ENCODE data around the gene DUOX1.

DUOX1 gene

GRCh38 chr15:45120081-45120972 lies 9.5 kb upstream of the DUOX1 start:
- TF ChIP-seq JUND (IDR thresholded peaks at IDR 0.05; ENCODE audit: low read depth) = no peak
- in situ Hi-C loops (cut with HindIII; ENCODE audit: low pct_unique_long_range_greater_than_20kb, low sequenced_read_pairs) = no loop called here
- DNase-seq (ENCODE audit: low read depth in 1 of 2, low spot score in 1 of 2) = no peak

GRCh38 chr15:45121020-45121419 lies 8.8 kb upstream of the DUOX1 start:
- no peak for TF ChIP-seq JUND (IDR thresholded peaks at IDR 0.05; ENCODE audit: low read depth)
- in situ Hi-C loops (cut with HindIII; ENCODE audit: low pct_unique_long_range_greater_than_20kb, low sequenced_read_pairs) = no loop called here
- no peak for DNase-seq (ENCODE audit: low read depth in 1 of 2, low spot score in 1 of 2)

GRCh38 chr15:45121706-45122417 lies 7.9 kb upstream of the DUOX1 start:
- TF ChIP-seq JUND (IDR thresholded peaks at IDR 0.05; ENCODE audit: low read depth) = no peak
- DNase-seq (ENCODE audit: low read depth in 1 of 2, low spot score in 1 of 2) = no peak
- in situ Hi-C loops (cut with HindIII; ENCODE audit: low pct_unique_long_range_greater_than_20kb, low sequenced_read_pairs) = no loop called here

- DNase-seq (ENCODE audit: low read depth in 1 of 2, low spot score in 1 of 2) = no peak
- in situ Hi-C loops (cut with HindIII; ENCODE audit: low pct_unique_long_range_greater_than_20kb, low sequenced_read_pairs) = no loop called here
These were observed 7.1 kb upstream of the DUOX1 start for GRCh38 chr15:45122719-45123118.

GRCh38 chr15:45123397-45123796 lies 6.4 kb upstream of the DUOX1 start:
- in situ Hi-C loops (cut with HindIII; ENCODE audit: low pct_unique_long_range_greater_than_20kb, low sequenced_read_pairs) = no loop called here
- peak; percentile 52 to 80 for DNase-seq (ENCODE audit: low read depth in 1 of 2, low spot score in 1 of 2)
- no peak for TF ChIP-seq JUND (IDR thresholded peaks at IDR 0.05; ENCODE audit: low read depth)

More at GRCh38 chr15:45122719-45123118, 7.1 kb upstream of the DUOX1 start:
- no peak for TF ChIP-seq JUND (IDR thresholded peaks at IDR 0.05; ENCODE audit: low read depth)

- in situ Hi-C loops (cut with HindIII; ENCODE audit: low pct_unique_long_range_greater_than_20kb, low sequenced_read_pairs) = no loop called here
- peak in 1 of 2 experiments; percentile 65 for DNase-seq (ENCODE audit: low read depth in 1 of 2, low spot score in 1 of 2)
- TF ChIP-seq JUND (IDR thresholded peaks at IDR 0.05; ENCODE audit: low read depth) = no peak
These were observed 3.1 kb upstream of the DUOX1 start for GRCh38 chr15:45126535-45127158.

GRCh38 chr15:45128971-45129639 lies 689 bp upstream of the DUOX1 start:
- in situ Hi-C loops (cut with HindIII; ENCODE audit: low pct_unique_long_range_greater_than_20kb, low sequenced_read_pairs) = no loop called here
- no peak for DNase-seq (ENCODE audit: low read depth in 1 of 2, low spot score in 1 of 2)
- TF ChIP-seq JUND (IDR thresholded peaks at IDR 0.05; ENCODE audit: low read depth) = no peak

GRCh38 chr15:45130291-45131000 lies 652 bp downstream of the DUOX1 start:
- DNase-seq (ENCODE audit: low read depth in 1 of 2, low spot score in 1 of 2) = no peak
- TF ChIP-seq JUND (IDR thresholded peaks at IDR 0.05; ENCODE audit: low read depth) = no peak
- in situ Hi-C loops (cut with HindIII; ENCODE audit: low pct_unique_long_range_greater_than_20kb, low sequenced_read_pairs) = no loop called here

GRCh38 chr15:45131510-45131909 lies 1.7 kb downstream of the DUOX1 start:
- no peak for DNase-seq (ENCODE audit: low read depth in 1 of 2, low spot score in 1 of 2)
- no peak for TF ChIP-seq JUND (IDR thresholded peaks at IDR 0.05; ENCODE audit: low read depth)
- in situ Hi-C loops (cut with HindIII; ENCODE audit: low pct_unique_long_range_greater_than_20kb, low sequenced_read_pairs) = no loop called here

GRCh38 chr15:45132844-45133560 lies 3.2 kb downstream of the DUOX1 start:
- no peak for TF ChIP-seq JUND (IDR thresholded peaks at IDR 0.05; ENCODE audit: low read depth)
- in situ Hi-C loops (cut with HindIII; ENCODE audit: low pct_unique_long_range_greater_than_20kb, low sequenced_read_pairs) = no loop called here
- DNase-seq (ENCODE audit: low read depth in 1 of 2, low spot score in 1 of 2) = no peak

GRCh38 chr15:45133561-45133920 lies 3.7 kb downstream of the DUOX1 start:
- in situ Hi-C loops (cut with HindIII; ENCODE audit: low pct_unique_long_range_greater_than_20kb, low sequenced_read_pairs) = no loop called here
- no peak for DNase-seq (ENCODE audit: low read depth in 1 of 2, low spot score in 1 of 2)
- TF ChIP-seq JUND (IDR thresholded peaks at IDR 0.05; ENCODE audit: low read depth) = no peak
